HG03342 (cell line): Measurements from ENCODE around the gene CST6.

Experiments used
- ATAC-seq: cut with Tn5 transposase; IDR thresholded peaks from one replicate; pipeline ENCODE4 v1.9.1; 2021; ENCODE audit warnings: mild to moderate bottlenecking, moderate library complexity; ENCODE audit not compliant: unreplicated experiment

The CST6 gene

DNA sequence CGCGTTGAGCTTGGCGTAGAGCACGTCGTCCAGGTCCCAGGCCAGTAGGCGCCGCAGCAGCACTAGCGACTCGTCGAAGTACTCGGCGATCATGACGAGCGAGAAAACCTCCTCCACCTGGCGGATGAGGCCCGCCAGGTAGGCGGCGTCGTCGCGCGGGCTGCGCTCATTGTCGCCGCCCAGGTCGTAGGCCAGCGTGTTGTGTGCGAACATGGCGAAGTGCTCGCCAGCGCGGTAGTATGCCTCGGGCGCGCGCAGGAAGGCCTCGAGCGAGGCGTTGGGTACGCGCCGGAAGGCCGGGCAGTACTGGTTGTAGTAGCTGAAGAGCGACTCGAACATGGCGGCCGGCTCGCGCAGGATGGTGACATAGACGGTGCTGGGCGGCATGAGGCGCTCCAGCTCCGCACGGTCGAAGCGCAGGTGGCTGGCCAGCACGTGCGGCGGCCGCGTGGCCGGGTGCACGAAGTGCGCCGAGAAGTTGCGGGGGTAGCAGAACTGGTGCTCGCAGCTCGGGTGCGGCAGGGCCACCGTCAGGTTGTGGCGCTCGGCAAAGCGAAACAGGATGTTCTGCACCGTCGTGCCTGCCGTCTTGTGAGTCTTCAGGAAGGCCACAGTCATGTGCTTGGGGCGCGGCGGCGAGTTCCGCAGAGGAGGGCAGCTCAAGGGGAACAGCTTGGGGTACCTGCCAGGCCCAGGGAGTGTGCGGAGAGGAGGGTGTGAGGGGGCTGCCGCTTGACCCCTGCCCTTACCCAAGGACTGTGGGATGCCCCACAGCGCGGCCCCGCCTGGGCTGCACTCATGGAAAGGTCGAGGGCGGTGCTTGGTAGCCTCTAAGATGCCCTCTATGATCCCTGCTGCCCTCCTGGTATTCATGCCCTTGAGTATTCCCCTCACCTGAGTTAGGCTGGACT lies 31.4 kb downstream of the CST6 start:
- ATAC-seq, result no peak

DNA sequence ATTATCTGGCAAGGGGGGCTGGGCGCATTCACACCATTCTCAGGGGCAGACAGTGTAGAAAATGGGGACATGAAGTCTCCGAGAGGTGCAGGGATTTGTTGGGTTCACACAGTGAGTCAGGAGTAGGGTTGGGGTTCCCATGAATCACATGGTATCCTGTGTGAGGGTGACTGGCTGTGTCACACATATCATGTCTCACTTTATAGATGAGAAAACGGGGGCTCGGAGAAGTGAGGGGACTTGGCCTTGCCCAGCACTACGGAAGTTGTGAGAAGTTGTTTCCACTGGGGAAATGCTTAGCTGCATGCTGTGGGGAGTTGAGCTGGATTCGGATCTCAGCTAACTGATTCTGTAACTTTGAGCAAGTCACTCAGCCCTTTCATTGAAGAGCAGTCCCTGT lies 32.9 kb downstream of the CST6 start:
- ATAC-seq, result no peak

DNA sequence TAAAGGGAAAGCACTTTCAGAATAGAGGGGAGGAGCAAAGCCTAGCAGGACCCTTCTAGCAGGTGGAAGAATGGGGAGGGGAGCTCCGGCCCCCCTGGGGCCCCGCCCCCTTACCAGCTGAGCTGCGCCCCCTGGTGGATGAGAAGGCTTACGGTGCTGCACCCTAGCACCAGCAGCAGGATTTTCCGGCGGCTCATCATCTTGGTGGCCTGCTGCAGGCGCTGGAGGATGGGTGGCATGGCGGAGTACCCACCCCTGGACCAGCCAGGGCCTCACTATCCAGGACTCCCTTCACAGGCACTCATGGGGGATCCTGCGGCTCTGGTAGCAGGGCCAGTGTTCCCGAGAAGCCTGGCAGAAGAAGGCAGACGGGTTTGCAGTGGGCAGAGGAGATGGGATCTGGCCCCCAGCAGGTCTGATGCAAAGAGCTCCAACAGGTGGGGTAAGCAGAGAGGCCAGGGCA lies 33.4 kb downstream of the CST6 start:
- peak; percentile 76 for ATAC-seq

DNA sequence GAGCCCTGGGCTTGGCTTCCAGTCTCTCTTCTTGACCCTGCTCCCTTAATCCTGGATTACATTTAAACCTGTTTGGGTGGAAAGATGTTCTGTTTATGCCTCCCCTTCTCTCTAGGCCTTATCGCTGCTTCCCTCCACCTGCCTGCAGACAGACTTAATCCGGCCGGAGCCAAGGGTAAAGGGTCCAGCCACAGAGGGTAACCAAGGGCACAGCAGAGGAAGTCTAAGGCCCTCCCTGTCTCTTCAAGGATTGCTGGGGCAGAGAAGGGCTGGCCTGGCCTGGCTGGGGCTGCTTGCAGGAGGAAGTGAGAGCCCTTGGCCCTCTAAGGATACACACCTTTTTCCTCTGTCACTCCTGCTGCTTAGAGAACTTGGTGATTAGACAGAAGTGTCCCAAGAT lies 35.1 kb downstream of the CST6 start:
- no peak for ATAC-seq

DNA sequence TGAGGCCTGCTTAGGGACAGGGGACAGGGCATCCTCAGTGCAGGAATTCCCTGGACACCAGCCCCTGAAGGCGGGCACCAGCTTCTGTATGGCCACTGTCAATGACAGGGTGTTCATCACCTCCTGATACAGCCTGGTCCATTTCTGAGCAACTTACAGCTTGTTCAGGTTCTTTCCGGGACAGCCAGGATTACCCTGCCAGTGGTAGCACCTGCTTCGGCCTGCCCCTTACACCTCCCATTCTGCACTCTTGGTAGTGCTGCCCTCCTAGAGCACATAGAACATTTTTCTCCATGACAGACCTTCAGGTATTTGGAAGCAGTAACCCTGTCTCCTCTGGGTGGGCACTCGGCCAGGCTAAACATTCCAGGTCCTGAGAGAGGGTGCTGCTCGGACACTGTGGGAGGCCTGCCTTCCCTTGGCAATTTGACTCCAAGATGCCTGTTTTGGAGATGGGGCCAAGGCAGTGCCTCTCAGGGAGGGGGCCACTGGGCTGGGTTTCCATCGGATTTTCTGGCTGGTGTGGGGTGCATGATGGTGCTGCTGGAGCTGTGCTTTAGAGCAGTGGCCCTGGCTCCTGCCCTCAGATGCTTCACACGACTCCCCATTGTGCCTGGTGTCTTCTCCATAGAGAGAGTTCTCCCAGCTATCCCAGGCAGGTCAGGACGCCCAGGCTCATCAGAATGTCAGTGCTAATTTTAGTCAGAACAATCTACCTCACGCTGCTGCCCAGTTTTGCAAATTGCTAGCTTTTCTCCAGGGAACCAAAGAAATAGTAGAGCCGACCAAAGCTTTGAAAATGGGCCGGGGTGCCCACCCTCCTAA lies 35.9 kb downstream of the CST6 start:
- no peak for ATAC-seq

DNA sequence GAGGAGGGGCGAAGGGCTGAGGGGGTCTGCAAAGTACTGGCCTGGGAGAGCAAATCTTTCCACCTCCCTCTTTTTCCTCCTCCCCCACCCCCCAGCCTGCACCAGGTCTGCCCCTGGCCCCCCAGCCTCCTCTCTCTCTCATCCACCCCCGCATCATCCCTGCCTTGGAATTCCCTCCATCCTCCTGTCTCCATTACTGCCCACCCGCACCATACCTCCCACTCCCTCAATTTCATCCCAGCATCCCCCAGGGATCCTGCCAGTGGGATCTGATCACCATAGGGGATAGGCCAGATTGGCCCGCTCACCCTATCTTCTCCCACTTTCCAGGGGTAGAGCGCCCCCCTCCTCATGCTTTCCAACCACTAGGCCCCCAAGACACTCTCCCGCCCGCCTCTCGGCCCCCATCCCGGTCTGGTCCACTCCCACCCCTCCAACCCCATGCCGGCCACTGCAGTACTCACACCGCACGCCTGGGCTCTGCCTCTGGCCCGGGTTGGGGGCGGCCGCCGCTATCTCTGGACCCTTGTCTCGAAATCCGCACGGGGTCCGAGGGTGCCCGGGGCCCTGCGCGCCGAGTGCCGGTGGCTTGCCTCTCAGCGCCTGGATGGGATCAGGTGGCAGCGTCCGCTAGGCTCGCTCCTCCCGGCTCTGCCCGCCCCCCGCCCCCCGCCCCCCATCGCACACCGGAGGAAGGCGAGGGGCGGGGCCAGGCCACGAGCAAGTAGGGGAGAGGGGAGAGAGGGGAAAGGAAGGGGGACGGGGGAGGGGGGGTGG lies 36.9 kb downstream of the CST6 start, which contains the start of gene GAL3ST3:
TSS of gene GAL3ST3 (minus strand) at position 615 of the 777 bp plus-strand sequence. CDS start 3,746 bp downstream, outside the sequence.
- no peak for ATAC-seq

DNA sequence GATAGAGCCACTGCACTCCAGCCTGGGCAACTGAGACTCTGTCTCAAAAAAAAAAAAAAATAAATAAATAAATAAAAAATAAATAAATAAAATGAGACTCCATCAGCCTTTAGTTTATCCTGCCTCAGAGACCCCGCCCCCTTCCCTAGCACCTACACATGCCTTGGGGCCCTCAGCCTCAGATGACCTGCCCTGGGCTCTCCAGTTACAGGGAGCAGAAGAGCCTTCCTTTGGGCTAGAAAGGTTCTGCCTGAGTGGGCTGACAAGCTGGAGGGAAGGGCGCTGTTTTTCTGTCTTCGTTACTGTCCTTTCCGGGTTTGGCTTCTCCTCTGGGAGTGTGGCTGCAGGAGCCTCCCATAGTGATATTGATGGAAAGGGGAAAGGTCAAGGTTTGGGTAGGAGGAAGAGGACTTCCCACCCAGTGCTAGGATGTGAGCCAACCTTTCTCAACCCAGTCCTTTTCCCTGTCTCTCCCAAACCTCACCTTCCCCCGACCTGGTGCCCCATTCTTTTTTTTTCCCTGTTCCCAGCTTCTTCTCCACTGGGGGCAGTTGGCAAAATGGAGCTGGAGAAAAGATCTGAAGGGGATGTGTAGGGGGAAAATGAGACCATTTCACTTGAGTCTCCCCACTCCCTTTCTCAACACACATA lies 38.9 kb downstream of the CST6 start:
- no peak for ATAC-seq

DNA sequence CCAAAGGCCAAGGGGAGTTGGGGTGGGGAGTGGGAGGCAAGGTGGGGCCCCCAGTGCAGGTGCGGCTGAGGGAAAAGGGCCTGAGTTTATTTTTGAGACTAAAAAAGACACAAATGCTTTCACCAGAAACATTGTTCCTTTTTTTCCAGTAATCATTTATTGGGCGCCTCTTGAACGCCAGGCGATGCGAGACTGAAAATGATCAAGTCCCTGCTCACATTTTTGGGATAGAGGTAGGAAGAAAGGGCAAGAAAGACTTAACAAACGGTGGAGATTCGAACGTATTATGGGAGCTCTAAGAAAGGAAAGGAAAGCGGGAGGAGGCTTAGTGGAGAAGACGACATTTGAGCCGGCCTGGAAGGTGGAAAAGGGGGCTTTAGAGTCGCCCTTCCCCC lies 39.6 kb downstream of the CST6 start:
- no peak for ATAC-seq

DNA sequence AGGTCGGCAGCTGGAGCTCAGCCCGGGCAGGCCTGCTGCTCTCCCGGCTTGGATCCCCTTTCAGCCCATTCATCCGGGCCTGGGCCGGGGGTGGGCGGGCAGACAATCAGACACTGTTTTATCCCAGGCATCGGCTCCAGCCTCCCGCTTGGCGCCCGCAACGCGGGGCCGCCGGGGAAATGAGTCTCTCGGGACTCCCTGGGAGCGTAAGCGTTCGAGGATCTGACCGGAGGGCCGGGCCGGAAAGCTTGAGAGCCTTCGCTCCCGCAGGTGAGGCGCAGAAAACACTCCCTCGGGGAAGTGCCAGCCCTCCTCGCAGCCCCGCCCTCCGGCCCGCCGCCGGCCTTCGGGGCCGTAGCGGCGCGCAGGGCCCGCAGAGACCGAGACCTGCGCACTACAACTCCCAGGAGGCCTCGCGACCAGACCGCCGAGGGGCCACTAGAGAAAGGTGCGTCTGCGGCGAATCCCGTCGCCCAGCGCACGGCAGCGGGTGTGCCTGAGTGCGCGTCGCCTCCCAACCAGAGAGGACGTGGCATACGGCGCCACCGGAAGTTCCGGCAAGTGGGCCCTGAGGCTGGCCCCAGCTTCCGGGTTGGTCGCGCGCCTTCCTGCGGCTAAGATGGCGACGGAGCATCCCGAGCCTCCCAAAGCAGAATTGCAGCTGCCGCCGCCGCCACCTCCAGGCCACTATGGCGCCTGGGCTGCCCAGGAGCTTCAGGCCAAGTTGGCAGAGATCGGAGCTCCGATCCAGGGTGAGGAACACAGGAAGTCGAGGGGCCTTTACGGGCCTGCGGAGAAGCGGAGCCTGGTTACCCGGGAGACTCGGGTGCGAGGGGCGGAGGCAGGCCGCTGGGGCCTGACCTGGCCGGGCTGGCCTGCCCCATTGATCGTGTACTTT lies 40.2 kb downstream of the CST6 start, which contains the start of gene SF3B2:
TSS of gene SF3B2 (plus strand) at position 599 of the 898 bp plus-strand sequence. CDS start at position 620, 21 bp downstream.
- ATAC-seq, result peak; percentile 93

DNA sequence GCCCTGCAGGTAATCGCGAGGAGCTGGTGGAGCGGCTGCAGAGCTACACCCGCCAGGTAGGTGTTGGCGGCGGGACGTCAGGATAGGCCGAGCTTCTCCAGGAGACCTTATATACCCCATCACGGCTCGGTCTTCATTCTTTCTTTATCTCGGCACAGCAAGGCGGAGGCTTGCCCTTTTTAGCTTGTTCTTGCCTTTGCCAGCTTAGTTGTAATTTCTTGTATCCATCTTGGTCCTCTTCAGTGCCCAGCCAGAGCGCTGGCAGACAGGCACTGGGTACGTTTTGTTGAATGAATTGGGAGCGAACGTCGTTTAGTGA lies 40.8 kb downstream of the CST6 start:
- ATAC-seq, result no peak

DNA sequence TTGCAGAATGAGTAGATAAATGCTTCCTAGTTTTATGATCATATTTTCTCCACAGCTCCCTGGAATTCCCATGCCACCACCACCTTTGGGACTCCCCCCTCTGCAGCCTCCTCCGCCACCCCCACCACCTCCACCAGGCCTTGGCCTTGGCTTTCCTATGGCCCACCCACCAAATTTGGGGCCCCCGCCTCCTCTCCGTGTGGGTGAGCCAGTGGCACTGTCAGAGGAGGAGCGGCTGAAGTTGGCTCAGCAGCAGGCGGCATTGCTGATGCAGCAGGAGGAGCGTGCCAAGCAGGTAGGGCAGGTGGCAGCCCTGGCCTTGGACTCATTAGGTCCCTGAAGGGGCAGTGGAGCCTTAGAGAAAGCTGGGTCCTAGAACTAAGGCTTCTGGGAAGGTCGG lies 43.2 kb downstream of the CST6 start:
- ATAC-seq, result no peak

DNA sequence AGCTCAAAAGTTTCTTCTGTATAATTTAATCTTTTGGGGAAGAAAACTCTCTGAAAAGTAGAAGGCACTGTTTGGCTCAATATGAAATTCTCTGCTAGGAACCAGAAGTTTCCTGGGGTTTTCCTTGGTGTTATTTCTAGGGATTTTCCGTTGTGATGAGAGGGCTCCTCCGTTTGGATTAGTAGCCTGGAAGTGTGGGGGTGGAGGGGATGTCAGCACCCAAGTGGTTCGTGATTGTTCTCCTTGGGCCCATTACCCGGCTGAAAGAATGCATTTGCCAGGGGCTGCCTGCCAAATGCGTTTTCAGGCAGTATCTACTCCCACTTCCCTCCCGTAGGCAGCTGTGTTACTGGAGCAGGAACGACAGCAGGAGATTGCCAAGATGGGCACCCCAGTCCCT lies 44.7 kb downstream of the CST6 start:
- no peak for ATAC-seq

DNA sequence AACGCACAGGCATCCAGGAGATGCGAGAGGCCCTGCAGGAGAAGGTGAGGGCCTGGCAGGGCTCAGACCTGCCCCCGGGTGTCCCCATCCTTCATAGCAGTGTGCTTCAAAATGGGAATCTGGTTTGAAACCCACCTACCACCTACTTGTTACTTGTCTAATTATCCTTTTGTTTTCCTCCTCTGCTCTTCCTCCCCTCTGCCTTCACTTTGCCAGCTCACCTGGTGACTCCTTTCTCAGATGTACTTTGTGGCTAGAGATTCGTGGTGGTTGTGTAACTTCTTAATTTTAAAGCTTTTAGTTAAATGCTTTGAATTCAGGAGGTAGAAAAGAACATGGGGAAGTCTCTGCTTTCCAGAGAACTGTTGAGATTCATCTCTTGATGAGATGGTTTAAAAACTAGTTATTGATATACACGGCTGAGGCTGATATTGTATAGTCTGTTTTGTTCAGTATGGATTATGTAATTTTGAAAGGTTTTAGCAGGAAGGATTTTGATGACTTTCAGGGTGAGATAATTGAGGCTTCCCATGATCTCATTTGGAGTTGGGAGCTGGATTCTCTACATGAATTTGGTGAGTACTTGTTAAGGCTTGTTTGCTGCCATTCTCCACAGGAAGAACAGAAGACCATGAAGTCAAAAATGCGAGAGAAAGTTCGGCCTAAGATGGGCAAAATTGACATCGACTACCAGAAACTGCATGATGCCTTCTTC lies 48.3 kb downstream of the CST6 start:
- ATAC-seq, result no peak

DNA sequence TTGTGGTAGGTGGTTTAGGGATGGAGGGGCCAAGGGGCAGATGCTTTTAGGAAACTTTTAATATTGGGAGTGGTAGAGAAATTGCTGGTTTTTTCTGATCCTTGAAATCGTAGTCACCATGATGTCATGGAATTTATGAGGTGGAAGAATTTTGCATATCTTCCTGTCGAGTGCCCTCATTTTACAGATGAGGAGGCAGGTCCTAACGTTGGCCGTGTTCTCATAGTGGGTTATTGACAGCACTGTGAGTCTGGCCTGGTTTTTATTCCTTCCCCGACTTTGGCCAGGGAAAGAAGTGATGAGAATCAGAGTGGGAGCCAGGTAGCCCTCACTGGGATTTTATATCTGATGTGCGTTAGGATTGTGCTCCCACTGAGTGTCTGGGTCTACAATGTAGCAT lies 49.5 kb downstream of the CST6 start:
- no peak for ATAC-seq

DNA sequence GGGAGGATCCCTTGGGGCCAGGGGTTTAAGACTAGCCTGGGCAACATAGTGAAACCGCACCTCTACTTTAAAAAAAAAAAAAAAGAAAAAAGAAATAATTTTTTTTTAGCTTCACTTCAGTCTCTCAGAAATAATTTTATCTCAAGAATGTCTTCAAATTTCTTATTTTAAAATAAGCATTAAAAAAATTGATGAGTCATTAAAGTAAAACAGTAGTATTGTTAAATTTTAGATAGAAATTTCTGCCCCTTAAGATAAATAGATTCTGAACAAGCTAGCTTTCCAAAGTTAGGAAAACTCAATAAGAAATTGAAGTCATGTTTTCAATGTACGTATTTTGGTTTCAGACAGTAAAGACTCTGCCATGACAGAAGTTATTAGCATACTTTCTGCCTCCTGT lies 50.6 kb downstream of the CST6 start:
- ATAC-seq, result no peak
